A549 (cell line): ENCODE data around the gene KRT7. TPM values are rescaled to one million over a fixed set of nuclear protein-coding genes. Genes with fewer than 3 reads are reported as not detected.
A peak's percentile ranks its signal among the peaks of the same experiment; 100 is the strongest.

Source experiments
- CBX2 ChIP-seq: fragments of 200-600 bp; sonication (generic); IDR thresholded peaks from 2 replicates; pipeline ENCODE4 v1.6.1; 2016; ENCODE audit warnings: low read depth, mild to moderate bottlenecking, borderline replicate concordance
- CBX8 ChIP-seq: fragments of 200-600 bp; sonication (generic); IDR thresholded peaks from 2 replicates; pipeline ENCODE4 v1.6.1; 2016
- CEBPB ChIP-seq, 2 experiments: fragments of >200 bp in 1 of 2; sonication (Bioruptor Twin) in 1 of 2; formaldehyde crosslinking in 1 of 2; IDR thresholded peaks; 2 replicates each; pipeline ENCODE4 v1.6.1; 2012 to 2016
- CHD2 ChIP-seq: fragments of 150-350 bp; IDR thresholded peaks from 2 replicates; pipeline ENCODE4 v1.6.1; 2014; ENCODE audit warnings: low read length; ENCODE audit not compliant: partially characterized antibody
- EHMT2 ChIP-seq: fragments of 200-600 bp; sonication (generic); IDR thresholded peaks from 2 replicates; pipeline ENCODE4 v1.6.1; 2016; ENCODE audit warnings: antibody characterized with exemption, low read depth, mild to moderate bottlenecking, moderate library complexity
- FOSB ChIP-seq: fragments of 250-450 bp; sonication (Bioruptor Pico); IDR thresholded peaks from 2 replicates; pipeline ENCODE4 v1.5.0; 2020; ENCODE audit warnings: mild to moderate bottlenecking, moderate library complexity
- FOSL2 ChIP-seq, 2 experiments: fragments of 450-650 bp in 1 of 2; fragments of >200 bp in 1 of 2; sonication (Bioruptor Twin) in 1 of 2; formaldehyde crosslinking; IDR thresholded peaks; 2 replicates each; pipeline versions ENCODE4 v1.5.0 to v1.6.1; 2016 to 2020; ENCODE audit warnings: mild to moderate bottlenecking in 1 of 2, moderate library complexity in 1 of 2
- FOXS1 ChIP-seq: fragments of 250-450 bp; sonication (Bioruptor Pico); IDR thresholded peaks from 2 replicates; pipeline ENCODE4 v1.5.0; 2020; ENCODE audit warnings: mild to moderate bottlenecking, moderate library complexity
- GATA3 ChIP-seq: IDR thresholded peaks from 2 replicates; pipeline ENCODE4 v1.6.1; 2012; ENCODE audit warnings: borderline replicate concordance
- HDAC2 ChIP-seq: fragments of 200-600 bp; sonication (generic); IDR thresholded peaks from 2 replicates; pipeline ENCODE4 v1.6.1; 2016
- HOXA7 ChIP-seq: fragments of 250-450 bp; sonication (Bioruptor Pico); IDR thresholded peaks from 2 replicates; pipeline ENCODE4 v1.5.0; 2020; ENCODE audit warnings: mild to moderate bottlenecking, moderate library complexity
- HOXB13 ChIP-seq: fragments of 250-450 bp; sonication (Bioruptor Pico); IDR thresholded peaks from 2 replicates; pipeline ENCODE4 v1.5.0; 2020; ENCODE audit warnings: low read depth, mild to moderate bottlenecking, moderate library complexity
- HOXB5 ChIP-seq: fragments of 250-450 bp; sonication (Bioruptor Pico); IDR thresholded peaks from 2 replicates; pipeline ENCODE4 v1.5.0; 2020; ENCODE audit warnings: mild to moderate bottlenecking, moderate library complexity
- JUN ChIP-seq, 2 experiments: fragments of >200 bp; sonication (Bioruptor Twin); formaldehyde crosslinking; IDR thresholded peaks; 2 replicates in 1 of 2; 3 replicates in 1 of 2; pipeline ENCODE4 v1.6.1; 2016 to 2017
- JUNB ChIP-seq: fragments of >200 bp; sonication (Bioruptor Twin); formaldehyde crosslinking; IDR thresholded peaks from 2 replicates; pipeline ENCODE4 v1.6.1; 2016
- KDM1A ChIP-seq: fragments of 200-600 bp; sonication (generic); IDR thresholded peaks from 2 replicates; pipeline ENCODE4 v1.6.1; 2016; ENCODE audit warnings: low read depth, mild to moderate bottlenecking
- MAFK ChIP-seq: fragments of 450-650 bp; IDR thresholded peaks from 2 replicates; pipeline ENCODE4 v1.6.1; 2014; ENCODE audit not compliant: partially characterized antibody
- MAX ChIP-seq: IDR thresholded peaks from 2 replicates; pipeline ENCODE4 v1.6.1; 2012
- MAZ ChIP-seq: fragments of 150-350 bp; IDR thresholded peaks from 2 replicates; pipeline ENCODE4 v1.6.1; 2014; ENCODE audit warnings: antibody characterized with exemption, low read depth, low read length, borderline replicate concordance
- NPAS2 ChIP-seq: fragments of 250-450 bp; sonication (Bioruptor Pico); IDR thresholded peaks from 2 replicates; pipeline ENCODE4 v1.8.0; 2022; ENCODE audit warnings: mild to moderate bottlenecking, moderate library complexity, borderline replicate concordance
- PHF8 ChIP-seq: fragments of 200-600 bp; sonication (generic); IDR thresholded peaks from 2 replicates; pipeline ENCODE4 v1.6.1; 2016; ENCODE audit warnings: low read depth, mild to moderate bottlenecking, antibody characterized with exemption, moderate library complexity, borderline replicate concordance
- POLR2A ChIP-seq: IDR thresholded peaks from 2 replicates; pipeline ENCODE4 v1.6.1; 2012; ENCODE audit warnings: mild to moderate bottlenecking, low read length
- POLR2AphosphoS2 ChIP-seq: conservative IDR thresholded peaks from 2 replicates; pipeline ENCODE4 v1.6.1; 2012; ENCODE audit warnings: low read length, improper control_type of control experiment, inconsistent platforms
- RAD21 ChIP-seq, 2 experiments: fragments of >200 bp in 1 of 2; sonication (Bioruptor Twin) in 1 of 2; formaldehyde crosslinking in 1 of 2; IDR thresholded peaks in 1 of 2; conservative IDR thresholded peaks in 1 of 2; 2 replicates in 1 of 2; 3 replicates in 1 of 2; pipeline ENCODE4 v1.6.1; 2012 to 2018; ENCODE audit warnings: inconsistent platforms in 1 of 2
- RARB ChIP-seq: fragments of 250-450 bp; sonication (Bioruptor Pico); IDR thresholded peaks from 2 replicates; pipeline ENCODE4 v1.8.0; 2021; ENCODE audit warnings: mild to moderate bottlenecking, moderate library complexity
- ZC3H11A ChIP-seq: fragments of 450-650 bp; IDR thresholded peaks from 2 replicates; pipeline ENCODE4 v1.6.1; 2014; ENCODE audit warnings: antibody characterized with exemption, mild to moderate bottlenecking
- ZFP36 ChIP-seq: fragments of 450-650 bp; IDR thresholded peaks from 2 replicates; pipeline ENCODE4 v1.6.1; 2014; ENCODE audit warnings: borderline replicate concordance; ENCODE audit not compliant: partially characterized antibody
- ZSCAN20 ChIP-seq: fragments of 250-450 bp; sonication (Bioruptor Pico); IDR thresholded peaks from 2 replicates; pipeline ENCODE4 v1.8.0; 2022; ENCODE audit warnings: mild to moderate bottlenecking, moderate library complexity
- polyA plus RNA-seq, 4 experiments: library from polyadenylated mRNA; depleted of rRNA in 3 of 4; stranded (reverse); fragments of >200 nt; fragmentation: RNase III in 1 of 4; extraction: RNeasy Plus Mini Kit Qiagen cat#74134 plus additional on column Dnase treatment in 1 of 4; gene quantifications; 2 replicates in 3 of 4; 3 replicates in 1 of 4; pipeline ENCODE4 v1.2.3, GENCODE V29; 2011 to 2017
- TF ChIP-seq, protein P1 (sequence below): fragments of 450-650 bp; IDR thresholded peaks from 2 replicates; pipeline ENCODE4 v1.6.1; 2014; ENCODE audit warnings: antibody characterized with exemption
- TF ChIP-seq, protein P2 (sequence below): fragments of >200 bp; sonication (Bioruptor Twin); formaldehyde crosslinking; IDR thresholded peaks from 3 replicates; pipeline ENCODE4 v1.6.1; 2016
- TF ChIP-seq, protein P3 (sequence below): fragments of >200 bp; sonication (Bioruptor Twin); formaldehyde crosslinking; IDR thresholded peaks from 2 replicates; pipeline ENCODE4 v1.6.1; 2016

The KRT7 gene
- polyA plus RNA-seq, 2 of the 4 experiments (the other 2 are of a cell fraction): 2,623 to 3,055 TPM

DNA sequence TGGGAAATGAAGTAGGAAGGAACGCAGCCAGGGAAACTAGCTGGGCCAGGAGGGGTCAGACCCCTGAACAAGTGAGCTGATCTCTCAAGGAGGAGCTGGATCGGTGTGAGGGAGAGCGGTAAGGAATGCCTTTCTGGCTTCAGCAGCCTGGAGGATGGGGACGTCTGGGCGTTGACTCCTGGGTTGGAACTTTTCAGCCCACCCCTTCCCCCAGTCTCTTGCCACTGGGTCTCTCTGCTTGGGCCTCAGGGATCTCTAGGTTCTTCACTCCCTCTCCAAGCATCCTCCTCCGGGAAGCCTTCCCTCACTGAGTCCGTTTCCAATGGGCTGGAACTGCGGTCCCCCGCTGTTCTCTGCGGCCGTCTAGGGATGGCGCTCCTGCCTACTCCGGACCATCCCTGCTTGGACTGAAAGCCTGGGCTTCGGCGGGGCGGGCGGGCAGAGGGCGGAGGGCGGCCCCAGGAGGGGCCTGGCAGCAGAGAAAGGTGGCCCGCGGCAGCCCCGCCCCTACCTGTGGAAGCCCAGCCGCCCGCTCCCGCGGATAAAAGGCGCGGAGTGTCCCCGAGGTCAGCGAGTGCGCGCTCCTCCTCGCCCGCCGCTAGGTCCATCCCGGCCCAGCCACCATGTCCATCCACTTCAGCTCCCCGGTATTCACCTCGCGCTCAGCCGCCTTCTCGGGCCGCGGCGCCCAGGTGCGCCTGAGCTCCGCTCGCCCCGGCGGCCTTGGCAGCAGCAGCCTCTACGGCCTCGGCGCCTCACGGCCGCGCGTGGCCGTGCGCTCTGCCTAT, at the start of gene KRT7 (continued):
- TF ChIP-seq, protein P1, sequence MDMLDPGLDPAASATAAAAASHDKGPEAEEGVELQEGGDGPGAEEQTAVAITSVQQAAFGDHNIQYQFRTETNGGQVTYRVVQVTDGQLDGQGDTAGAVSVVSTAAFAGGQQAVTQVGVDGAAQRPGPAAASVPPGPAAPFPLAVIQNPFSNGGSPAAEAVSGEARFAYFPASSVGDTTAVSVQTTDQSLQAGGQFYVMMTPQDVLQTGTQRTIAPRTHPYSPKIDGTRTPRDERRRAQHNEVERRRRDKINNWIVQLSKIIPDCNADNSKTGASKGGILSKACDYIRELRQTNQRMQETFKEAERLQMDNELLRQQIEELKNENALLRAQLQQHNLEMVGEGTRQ: no peak
- TF ChIP-seq ZSCAN20 (CRISPR knock-in tag) (no peak), KDM1A (no peak), JUN (IDR thresholded peaks at IDR 0.05) (peak; percentile 99 to 100), MAZ (no peak), FOXS1 (CRISPR knock-in tag) (no peak), CBX2 (no peak), FOSB (CRISPR knock-in tag) (no peak), MAX (peak; percentile 63; the same call in 1 of the 2 replicates), HOXB13 (CRISPR knock-in tag) (no peak), POLR2AphosphoS2 (no peak), HOXA7 (CRISPR knock-in tag) (no peak), FOSL2 (IDR thresholded peaks at IDR 0.05) (no peak), FOSL2 (CRISPR knock-in tag; IDR thresholded peaks at IDR 0.05) (0 out of 2 replicates have a peak, but pooled peaks have one; percentile 1), CEBPB (IDR thresholded peaks at IDR 0.05) (no peak; a peak in 1 of 4 replicates), RARB (CRISPR knock-in tag) (no peak; the same call in 1 of the 2 replicates), MAFK (no peak), HDAC2 (no peak), JUNB (0 out of 2 replicates have a peak, but pooled peaks have one; percentile 11), NPAS2 (CRISPR knock-in tag) (no peak), ZC3H11A (no peak), POLR2A (peak; percentile 100), HOXB5 (CRISPR knock-in tag) (no peak), RAD21 (conservative IDR thresholded peaks at IDR 0.05 in 1 of 2, IDR thresholded peaks at IDR 0.05 in 1 of 2) (peak; percentile 54 to 68), CBX8 (no peak), ZFP36 (peak; percentile 93), EHMT2 (no peak), PHF8 (no peak), GATA3 (peak; percentile 71), CHD2 (no peak)
- TF ChIP-seq, protein P2, sequence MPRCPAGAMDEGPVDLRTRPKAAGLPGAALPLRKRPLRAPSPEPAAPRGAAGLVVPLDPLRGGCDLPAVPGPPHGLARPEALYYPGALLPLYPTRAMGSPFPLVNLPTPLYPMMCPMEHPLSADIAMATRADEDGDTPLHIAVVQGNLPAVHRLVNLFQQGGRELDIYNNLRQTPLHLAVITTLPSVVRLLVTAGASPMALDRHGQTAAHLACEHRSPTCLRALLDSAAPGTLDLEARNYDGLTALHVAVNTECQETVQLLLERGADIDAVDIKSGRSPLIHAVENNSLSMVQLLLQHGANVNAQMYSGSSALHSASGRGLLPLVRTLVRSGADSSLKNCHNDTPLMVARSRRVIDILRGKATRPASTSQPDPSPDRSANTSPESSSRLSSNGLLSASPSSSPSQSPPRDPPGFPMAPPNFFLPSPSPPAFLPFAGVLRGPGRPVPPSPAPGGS: peak; percentile 99
- TF ChIP-seq, protein P3, sequence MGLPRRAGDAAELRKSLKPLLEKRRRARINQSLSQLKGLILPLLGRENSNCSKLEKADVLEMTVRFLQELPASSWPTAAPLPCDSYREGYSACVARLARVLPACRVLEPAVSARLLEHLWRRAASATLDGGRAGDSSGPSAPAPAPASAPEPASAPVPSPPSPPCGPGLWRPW: no peak
